IMR-90 (cell line): ENCODE measurements around the gene CFAP97D2. TPM values are rescaled to one million over a fixed set of nuclear protein-coding genes. Genes with fewer than 3 reads are reported as not detected.

Experiments used
- ATAC-seq: fragments of 200-7000 bp; cut with Tn5 transposase; 2 replicates; pipeline ENCODE4 v1.9.1; 2020; ENCODE audit warnings: low read depth, mild to moderate bottlenecking, moderate library complexity
- BruUV-seq: library from RNA; stranded (reverse); fragments of 400-500 nt; replicated peaks from 2 replicates; lab custom pipeline; 2021; lab: Mats Ljungman, UMichigan
- CTCF ChIA-PET: fragments of 300-600 bp; formaldehyde crosslinking; extraction: SDS; loops from one replicate; lab custom pipeline; 2021; ENCODE audit warnings: antibody characterized with exemption; lab: Yijun Ruan, JAX
- POLR2A ChIA-PET: fragments of 300-600 bp; sonication (Branson Sonifier 250); formaldehyde crosslinking; loops from one replicate; lab custom pipeline; 2022; ENCODE audit warnings: antibody characterized with exemption; ENCODE audit not compliant: unreplicated experiment; lab: Charles Lee
- DNase-seq: peaks from one replicate; pipeline ENCODE4 v3.0.0; 2013
- H2AFZ ChIP-seq: replicated peaks from 2 replicates; pipeline ENCODE3; 2013; ENCODE audit warnings: low read length, mild to moderate bottlenecking; ENCODE audit not compliant: poor library complexity
- H2AK5ac ChIP-seq: 2 replicates; pipeline ENCODE4 v1.6.1; 2013; ENCODE audit warnings: low read depth, low read length, inconsistent platforms
- H2AK9ac ChIP-seq: replicated peaks from 2 replicates; pipeline ENCODE3; 2013; ENCODE audit warnings: mild to moderate bottlenecking, low read depth, low read length, moderate library complexity; ENCODE audit not compliant: poor library complexity
- H2BK120ac ChIP-seq: 2 replicates; pipeline ENCODE4 v1.6.1; 2013; ENCODE audit warnings: low read depth, low read length, inconsistent platforms
- H2BK15ac ChIP-seq: 3 replicates; pipeline ENCODE4 v1.6.1; 2013; ENCODE audit warnings: low read depth, low read length, inconsistent platforms
- H2BK20ac ChIP-seq: 2 replicates; pipeline ENCODE4 v1.6.1; 2013; ENCODE audit warnings: low read depth, mild to moderate bottlenecking, inconsistent platforms, low read length, moderate library complexity
- H2BK5ac ChIP-seq: 2 replicates; pipeline ENCODE4 v1.6.1; 2013; ENCODE audit warnings: mild to moderate bottlenecking, low read depth, low read length, inconsistent platforms; ENCODE audit not compliant: poor library complexity, severe bottlenecking
- H3K14ac ChIP-seq: replicated peaks from 2 replicates; pipeline ENCODE4 v1.6.1; 2013; ENCODE audit warnings: low read depth, low read length, inconsistent platforms
- H3K18ac ChIP-seq: 2 replicates; pipeline ENCODE4 v1.6.1; 2013; ENCODE audit warnings: low read depth, low read length, control low read depth
- H3K23ac ChIP-seq: 2 replicates; pipeline ENCODE4 v1.6.1; 2013; ENCODE audit warnings: low read depth, low read length, inconsistent platforms
- H3K27ac ChIP-seq: 2 replicates; pipeline ENCODE4 v1.5.1; 2013; ENCODE audit warnings: mild to moderate bottlenecking, control low read depth, low read length; ENCODE audit not compliant: insufficient read depth
- H3K27me3 ChIP-seq: 2 replicates; pipeline ENCODE4 v1.6.1; 2013; ENCODE audit warnings: low read length; ENCODE audit not compliant: control insufficient read depth, insufficient read depth
- H3K36me3 ChIP-seq: 2 replicates; pipeline ENCODE4 v1.6.1; 2013; ENCODE audit warnings: low read length, mixed read lengths; ENCODE audit not compliant: control insufficient read depth, insufficient read depth
- H3K4ac ChIP-seq: 2 replicates; pipeline ENCODE4 v1.6.1; 2013; ENCODE audit warnings: low read depth, low read length, inconsistent platforms
- H3K4me1 ChIP-seq: 2 replicates; pipeline ENCODE4 v1.6.1; 2013; ENCODE audit warnings: low read length, mixed read lengths; ENCODE audit not compliant: control insufficient read depth, insufficient read depth
- H3K4me2 ChIP-seq: 2 replicates; pipeline ENCODE4 v1.6.1; 2013; ENCODE audit warnings: low read depth, mild to moderate bottlenecking, control low read depth, low read length, moderate library complexity
- H3K4me3 ChIP-seq: 2 replicates; pipeline ENCODE4 v1.5.1; 2013; ENCODE audit warnings: low read depth, mild to moderate bottlenecking, control low read depth, low read length, moderate library complexity; ENCODE audit not compliant: insufficient read depth
- H3K56ac ChIP-seq: 2 replicates; pipeline ENCODE4 v1.6.1; 2013; ENCODE audit warnings: low read length, inconsistent platforms; ENCODE audit not compliant: insufficient read depth; ENCODE audit errors: extremely low read depth
- H3K79me1 ChIP-seq, 2 experiments: 2 replicates each; pipeline ENCODE4 v1.6.1; 2013; ENCODE audit warnings: low read length in 2 of 2, inconsistent platforms in 1 of 2, low read depth in 1 of 2
- H3K9ac ChIP-seq: 2 replicates; pipeline ENCODE4 v1.6.1; 2013; ENCODE audit warnings: low read depth, low read length, control low read depth
- H3K9me1 ChIP-seq: 2 replicates; pipeline ENCODE4 v1.6.1; 2013; ENCODE audit warnings: low read length, inconsistent platforms; ENCODE audit not compliant: insufficient read depth
- H3K9me3 ChIP-seq: 2 replicates; pipeline ENCODE4 v1.6.1; 2013; ENCODE audit warnings: low read length; ENCODE audit not compliant: control insufficient read depth, insufficient read depth
- H4K20me1 ChIP-seq: 2 replicates; pipeline ENCODE4 v1.6.1; 2013; ENCODE audit warnings: low read length, inconsistent platforms; ENCODE audit not compliant: insufficient read depth
- H4K5ac ChIP-seq: 2 replicates; pipeline ENCODE4 v1.6.1; 2013; ENCODE audit warnings: mild to moderate bottlenecking, low read depth, low read length, control low read depth
- H4K8ac ChIP-seq, 2 experiments: 2 replicates each; pipeline ENCODE4 v1.6.1; 2013; ENCODE audit warnings: low read depth in 2 of 2, low read length in 2 of 2, control low read depth in 1 of 2, inconsistent platforms in 1 of 2
- H4K91ac ChIP-seq: 2 replicates; pipeline ENCODE4 v1.6.1; 2013; ENCODE audit warnings: low read depth, low read length, inconsistent platforms; ENCODE audit not compliant: insufficient read depth
- BHLHE40 ChIP-seq: fragments of 150-350 bp; IDR thresholded peaks from 2 replicates; pipeline ENCODE4 v1.6.1; 2016; ENCODE audit warnings: mild to moderate bottlenecking, low read depth, low read length
- CEBPB ChIP-seq: IDR thresholded peaks from 2 replicates; pipeline ENCODE4 v1.6.1; 2012; ENCODE audit warnings: low read depth, low read length, improper control_type of control experiment
- CHD1 ChIP-seq: IDR thresholded peaks from 2 replicates; pipeline ENCODE4 v1.6.1; 2012; ENCODE audit warnings: low read depth, low read length, improper control_type of control experiment
- CTCF ChIP-seq: conservative IDR thresholded peaks from 2 replicates; pipeline ENCODE4 v1.5.1; 2012; ENCODE audit warnings: mild to moderate bottlenecking, low read depth, low read length, improper control_type of control experiment
- ELK1 ChIP-seq: fragments of 150-350 bp; IDR thresholded peaks from 2 replicates; pipeline ENCODE4 v1.6.1; 2016; ENCODE audit warnings: low read depth, mild to moderate bottlenecking, low read length, moderate library complexity, borderline replicate concordance
- MAFK ChIP-seq: IDR thresholded peaks from 2 replicates; pipeline ENCODE4 v1.6.1; 2012; ENCODE audit warnings: low read depth, low read length, improper control_type of control experiment
- MAZ ChIP-seq: IDR thresholded peaks from 2 replicates; pipeline ENCODE4 v1.6.1; 2012; ENCODE audit warnings: low read depth, mild to moderate bottlenecking, low read length, improper control_type of control experiment, moderate library complexity, borderline replicate concordance
- NFE2L2 ChIP-seq: fragments of 150-350 bp; IDR thresholded peaks from 2 replicates; pipeline ENCODE4 v1.6.1; 2016; ENCODE audit warnings: low read depth, mild to moderate bottlenecking, low read length
- POLR2A ChIP-seq: IDR thresholded peaks from 2 replicates; pipeline ENCODE4 v1.6.1; 2012; ENCODE audit warnings: mild to moderate bottlenecking, low read depth, low read length
- RAD21 ChIP-seq: IDR thresholded peaks from 2 replicates; pipeline ENCODE4 v1.6.1; 2012; ENCODE audit warnings: low read length, improper control_type of control experiment
- RCOR1 ChIP-seq: IDR thresholded peaks from 2 replicates; pipeline ENCODE4 v1.6.1; 2012; ENCODE audit warnings: mild to moderate bottlenecking, low read length, improper control_type of control experiment; ENCODE audit not compliant: insufficient replicate concordance
- SMC3 ChIP-seq: fragments of 150-350 bp; IDR thresholded peaks from 2 replicates; pipeline ENCODE4 v1.6.1; 2016; ENCODE audit warnings: low read depth, mild to moderate bottlenecking, antibody characterized with exemption, low read length, moderate library complexity
- WGBS, 2 experiments: methylation state at CpG; one replicate each; pipeline versions ENCODE4 v1.1.5 to v1.1.7; 2013; ENCODE audit warnings: missing lambda C conversion rate in 2 of 2; ENCODE audit not compliant: insufficient read length in 1 of 2; ENCODE audit errors: extremely low coverage in 2 of 2; 5-methylcytosine and 5-hydroxymethylcytosine counted together
- dilution Hi-C: fragments of 300-500 bp; cut with HindIII; formaldehyde crosslinking; loops from one replicate; pipeline ENCODE4 v1.14.3; 2018; ENCODE audit warnings: low sequenced_read_pairs; ENCODE audit not compliant: unreplicated experiment
- in situ Hi-C: fragments of 300-500 bp; cut with MboI; formaldehyde crosslinking; loops from 3 replicates; pipeline ENCODE4 v1.14.3; 2019; ENCODE audit warnings: low sequenced_read_pairs, inconsistent platforms, mixed read lengths
- intact Hi-C: fragments of 100-400 bp; cut with micrococcal nuclease; formaldehyde crosslinking; loops from 2 replicates; pipeline ENCODE4 v1.10.0; 2022
- polyA plus RNA-seq, 3 experiments: library from polyadenylated mRNA; depleted of rRNA; stranded (reverse); fragments of >200 nt; gene quantifications; 2 replicates each; pipeline ENCODE4 v1.2.3, GENCODE V29; 2012; ENCODE audit warnings: low replicate concordance in 1 of 3
- total RNA-seq: library from RNA; depleted of rRNA; stranded (reverse); fragments of >200 nt; gene quantifications from 2 replicates; pipeline ENCODE4 v1.2.3, GENCODE V29; 2012

CFAP97D2 gene
- total and polyA plus RNA-seq, 2 of the 4 experiments (the other 2 are of a cell fraction) = not detected

GRCh38 chr13:114153485-114154080 lies 25.5 kb upstream of the CFAP97D2 start:
- Histone ChIP-seq H4K8ac (no peak overlapping the region), H4K91ac (no peak overlapping the region), H2BK15ac (no peak overlapping the region), H2AK9ac (no peak overlapping the region), H3K9me1 (no peaks in the 10 kb centered on the region), H3K4ac (no peak overlapping the region), H4K5ac (no peak overlapping the region), H2AFZ (no peak overlapping the region), H2BK20ac (no peak overlapping the region), H3K4me2 (no peak overlapping the region), H3K36me3 (no peaks in the 10 kb centered on the region), H3K23ac (no peak overlapping the region), H3K9me3 (no peaks in the 10 kb centered on the region), H2AK5ac (no peak overlapping the region), H3K56ac (no peak overlapping the region), H3K18ac (no peak overlapping the region), H3K4me3 (no peak overlapping the region), H3K14ac (no peak overlapping the region), H4K20me1 (no peaks in the 10 kb centered on the region; the same call in none of the 2 replicates), H3K4me1 (no peaks in the 10 kb centered on the region), H2BK120ac (no peak overlapping the region), H3K79me1 (no peaks in the 10 kb centered on the region), H3K9ac (no peak overlapping the region), H3K27ac (no peak overlapping the region), H3K27me3 (peaks cover 26% of the 10 kb centered on the region), H2BK5ac (no peak overlapping the region)
- BruUV-seq = no TSS peak
- intact Hi-C loops = no loop called here
- DNase-seq = no peak
- no peak for ATAC-seq
- TF ChIP-seq NFE2L2 (no peak), RAD21 (no peak), MAFK (no peak), RCOR1 (no peak), CHD1 (no peak), CTCF (no peak), BHLHE40 (no peak), SMC3 (no peak), ELK1 (no peak), MAZ (no peak), CEBPB (no peak), POLR2A (no peak)
- POLR2A ChIA-PET = no interaction called here
- dilution Hi-C loops = no loop called here
- no CpG with 5 or more reads among the region's 6 CpGs for WGBS, 2 experiments
- CTCF ChIA-PET = no interaction called here
- in situ Hi-C loops = no loop called here
